ENCODE measurements around the gene BORCS6. TPM values are rescaled to one million over a fixed set of nuclear protein-coding genes. Genes with fewer than 3 reads are reported as not detected.

Gene BORCS6
- total RNA-seq, 1 donor from 2014 or later, result 13.3 TPM

GRCh38 chr17:8161289-8162232 lies 28.4 kb downstream of the BORCS6 start:
- Histone ChIP-seq H3K36me3 (ENCODE audit: control insufficient read depth, insufficient read depth, low read length) (peaks cover 3% of the 10 kb centered on the region), H3K4me3 (ENCODE audit: low read depth, low read length) (peak overlapping the region; percentile 98), H3K27me3 (ENCODE audit: control insufficient read depth, insufficient read depth, low read length) (no peaks in the 10 kb centered on the region)
- TF ChIP-seq CTCF (IDR thresholded peaks at IDR 0.05; ENCODE audit: insufficient read depth, low read length, poor library complexity, severe bottlenecking), result no peak
- no peak for DNase-seq (ENCODE audit: low read depth)

GRCh38 chr17:8160741-8161221 lies 29.2 kb downstream of the BORCS6 start:
- no peak for TF ChIP-seq CTCF (IDR thresholded peaks at IDR 0.05; ENCODE audit: insufficient read depth, low read length, poor library complexity, severe bottlenecking)
- H3K27me3 ChIP-seq (ENCODE audit: control insufficient read depth, insufficient read depth, low read length), result no peaks in the 10 kb centered on the region
- H3K36me3 ChIP-seq (ENCODE audit: control insufficient read depth, insufficient read depth, low read length), result peaks cover 3% of the 10 kb centered on the region
- no peak overlapping the region for H3K4me3 ChIP-seq (ENCODE audit: low read depth, low read length)
- no peak for DNase-seq (ENCODE audit: low read depth)

GRCh38 chr17:8160224-8160577 lies 29.8 kb downstream of the BORCS6 start:
- DNase-seq (ENCODE audit: low read depth), result no peak
- Histone ChIP-seq H3K4me3 (ENCODE audit: low read depth, low read length) (no peak overlapping the region), H3K36me3 (ENCODE audit: control insufficient read depth, insufficient read depth, low read length) (peaks cover 3% of the 10 kb centered on the region), H3K27me3 (ENCODE audit: control insufficient read depth, insufficient read depth, low read length) (no peaks in the 10 kb centered on the region)
- no peak for TF ChIP-seq CTCF (IDR thresholded peaks at IDR 0.05; ENCODE audit: insufficient read depth, low read length, poor library complexity, severe bottlenecking)

GRCh38 chr17:8159459-8160223 lies 30.3 kb downstream of the BORCS6 start:
- no peak for TF ChIP-seq CTCF (IDR thresholded peaks at IDR 0.05; ENCODE audit: insufficient read depth, low read length, poor library complexity, severe bottlenecking)
- no peaks in the 10 kb centered on the region for H3K27me3 ChIP-seq (ENCODE audit: control insufficient read depth, insufficient read depth, low read length)
- peaks cover 3% of the 10 kb centered on the region for H3K36me3 ChIP-seq (ENCODE audit: control insufficient read depth, insufficient read depth, low read length)
- no peak for DNase-seq (ENCODE audit: low read depth)
- no peak overlapping the region for H3K4me3 ChIP-seq (ENCODE audit: low read depth, low read length)

- Histone ChIP-seq H3K27me3 (ENCODE audit: control insufficient read depth, insufficient read depth, low read length) (no peaks in the 10 kb centered on the region), H3K36me3 (ENCODE audit: control insufficient read depth, insufficient read depth, low read length) (peaks cover 3% of the 10 kb centered on the region), H3K4me3 (ENCODE audit: low read depth, low read length) (no peak overlapping the region)
- TF ChIP-seq CTCF (IDR thresholded peaks at IDR 0.05; ENCODE audit: insufficient read depth, low read length, poor library complexity, severe bottlenecking), result no peak
- no peak for DNase-seq (ENCODE audit: low read depth)
These were observed 31.0 kb downstream of the BORCS6 start for GRCh38 chr17:8159032-8159400.

Measured in kidney epithelial cell (primary cell).